ENCODE results near the gene RAB5B. TPM values are rescaled to one million over a fixed set of nuclear protein-coding genes. Genes with fewer than 3 reads are reported as not detected.
"Not testable (repeated sequence)": the region's sequence is repeated elsewhere in the genome, so short reads cannot be mapped to it uniquely, and the experiment has no call there.

Gene RAB5B
- total and polyA plus RNA-seq, 2 experiments from 2014 or later, result 79.1 to 103 TPM

- Histone ChIP-seq H3K36me3 (replicated peaks; ENCODE audit: insufficient read depth, low read depth) (no peaks in the 10 kb centered on the region), H3K9me3 (ENCODE audit: low read depth) (no peaks in the 10 kb centered on the region), H3K4me3 (no peak overlapping the region), H2AFZ (no peak overlapping the region), H3K9me2 (replicated peaks; ENCODE audit: insufficient read depth) (no peaks in the 10 kb centered on the region), H4K20me1 (ENCODE audit: insufficient read depth, poor library complexity, severe bottlenecking) (no peaks in the 10 kb centered on the region), H3K4me2 (peak overlapping the region; percentile 62), H3K4me1 (ENCODE audit: insufficient read depth) (peaks cover 14% of the 10 kb centered on the region), H3K27ac (peak overlapping the region; percentile 78), H3K79me2 (peaks cover 17% of the 10 kb centered on the region), H3K27me3 (no peaks in the 10 kb centered on the region)
- WGBS (ENCODE audit: low lambda C conversion rate, missing lambda C conversion rate), result 63% methylated on average over 7 of the region's 7 CpGs
- no peak for TF ChIP-seq EZH2phosphoT487 (IDR thresholded peaks at IDR 0.05; ENCODE audit: low read depth, severe bottlenecking, unreplicated experiment)
- DNase-seq (ENCODE audit: low spot score), result peak; percentile 37
These were observed 27.7 kb downstream of the RAB5B start for GRCh38 chr12:56001487-56002100.

GRCh38 chr12:56003376-56003775 lies 29.5 kb downstream of the RAB5B start:
- H3K36me3 ChIP-seq (replicated peaks; ENCODE audit: insufficient read depth, low read depth); H3K4me2 ChIP-seq; DNase-seq (ENCODE audit: low spot score); H3K27me3 ChIP-seq; H3K9me3 ChIP-seq (ENCODE audit: low read depth); H3K79me2 ChIP-seq; H3K4me3 ChIP-seq; H3K27ac ChIP-seq; H3K9me2 ChIP-seq (replicated peaks; ENCODE audit: insufficient read depth); H2AFZ ChIP-seq; H4K20me1 ChIP-seq (ENCODE audit: insufficient read depth, poor library complexity, severe bottlenecking): not testable (repeated sequence)
- H3K4me1 ChIP-seq (ENCODE audit: insufficient read depth), result peaks cover 11% of the 10 kb centered on the region
- 88% methylated on average over 5 of the region's 5 CpGs for WGBS (ENCODE audit: low lambda C conversion rate, missing lambda C conversion rate)

- no peak overlapping the region for H3K4me2 ChIP-seq
- no peaks in the 10 kb centered on the region for H3K9me2 ChIP-seq (replicated peaks; ENCODE audit: insufficient read depth)
- 97% methylated on average over 10 of the region's 10 CpGs for WGBS (ENCODE audit: low lambda C conversion rate, missing lambda C conversion rate)
- no peaks in the 10 kb centered on the region for H3K79me2 ChIP-seq
- H3K36me3 ChIP-seq (replicated peaks; ENCODE audit: insufficient read depth, low read depth), result no peaks in the 10 kb centered on the region
- TF ChIP-seq, protein P1, sequence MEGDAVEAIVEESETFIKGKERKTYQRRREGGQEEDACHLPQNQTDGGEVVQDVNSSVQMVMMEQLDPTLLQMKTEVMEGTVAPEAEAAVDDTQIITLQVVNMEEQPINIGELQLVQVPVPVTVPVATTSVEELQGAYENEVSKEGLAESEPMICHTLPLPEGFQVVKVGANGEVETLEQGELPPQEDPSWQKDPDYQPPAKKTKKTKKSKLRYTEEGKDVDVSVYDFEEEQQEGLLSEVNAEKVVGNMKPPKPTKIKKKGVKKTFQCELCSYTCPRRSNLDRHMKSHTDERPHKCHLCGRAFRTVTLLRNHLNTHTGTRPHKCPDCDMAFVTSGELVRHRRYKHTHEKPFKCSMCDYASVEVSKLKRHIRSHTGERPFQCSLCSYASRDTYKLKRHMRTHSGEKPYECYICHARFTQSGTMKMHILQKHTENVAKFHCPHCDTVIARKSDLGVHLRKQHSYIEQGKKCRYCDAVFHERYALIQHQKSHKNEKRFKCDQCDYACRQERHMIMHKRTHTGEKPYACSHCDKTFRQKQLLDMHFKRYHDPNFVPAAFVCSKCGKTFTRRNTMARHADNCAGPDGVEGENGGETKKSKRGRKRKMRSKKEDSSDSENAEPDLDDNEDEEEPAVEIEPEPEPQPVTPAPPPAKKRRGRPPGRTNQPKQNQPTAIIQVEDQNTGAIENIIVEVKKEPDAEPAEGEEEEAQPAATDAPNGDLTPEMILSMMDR (IDR thresholded peaks at IDR 0.05; ENCODE audit: poor library complexity), result no peak
- no peak for TF ChIP-seq EZH2phosphoT487 (IDR thresholded peaks at IDR 0.05; ENCODE audit: low read depth, severe bottlenecking, unreplicated experiment)
- H3K4me3 ChIP-seq, result no peak overlapping the region
- H2AFZ ChIP-seq, result no peak overlapping the region
- DNase-seq (ENCODE audit: low spot score), result no peak
- H3K27ac ChIP-seq, result no peak overlapping the region
- no peaks in the 10 kb centered on the region for H3K27me3 ChIP-seq
- H3K9me3 ChIP-seq (ENCODE audit: low read depth), result no peaks in the 10 kb centered on the region
- H4K20me1 ChIP-seq (ENCODE audit: insufficient read depth, poor library complexity, severe bottlenecking), result no peaks in the 10 kb centered on the region
- peaks cover 12% of the 10 kb centered on the region for H3K4me1 ChIP-seq (ENCODE audit: insufficient read depth)
These were observed 30.3 kb downstream of the RAB5B start for GRCh38 chr12:56004211-56004610.

GRCh38 chr12:56007564-56008559 lies 34.0 kb downstream of the RAB5B start:
- no peaks in the 10 kb centered on the region for H3K36me3 ChIP-seq (replicated peaks; ENCODE audit: insufficient read depth, low read depth)
- no peaks in the 10 kb centered on the region for H3K79me2 ChIP-seq
- H4K20me1 ChIP-seq (ENCODE audit: insufficient read depth, poor library complexity, severe bottlenecking), result no peaks in the 10 kb centered on the region
- no peaks in the 10 kb centered on the region for H3K9me2 ChIP-seq (replicated peaks; ENCODE audit: insufficient read depth)
- no peak for TF ChIP-seq EZH2phosphoT487 (IDR thresholded peaks at IDR 0.05; ENCODE audit: low read depth, severe bottlenecking, unreplicated experiment)
- TF ChIP-seq EZH2 (IDR thresholded peaks at IDR 0.05; ENCODE audit: borderline replicate concordance), result no peak
- TF ChIP-seq, protein P1 (IDR thresholded peaks at IDR 0.05; ENCODE audit: poor library complexity), result no peak
- H3K9me3 ChIP-seq (ENCODE audit: low read depth), result no peaks in the 10 kb centered on the region
- peak overlapping the region; percentile 63 for H3K4me3 ChIP-seq
- peak; percentile 87 for DNase-seq (ENCODE audit: low spot score)
- H3K27ac ChIP-seq, result peak overlapping the region; percentile 97
- WGBS (ENCODE audit: low lambda C conversion rate, missing lambda C conversion rate), result 3% methylated on average over 16 of the region's 44 CpGs
- H3K4me2 ChIP-seq, result peak overlapping the region; percentile 88
- peaks cover 22% of the 10 kb centered on the region for H3K4me1 ChIP-seq (ENCODE audit: insufficient read depth)
- peak overlapping the region; percentile 85 for H2AFZ ChIP-seq
- no peaks in the 10 kb centered on the region for H3K27me3 ChIP-seq
